ENCODE results near the gene ASTN2.
"Not testable (repeated sequence)": the region's sequence is repeated elsewhere in the genome, so short reads cannot be mapped to it uniquely, and the experiment has no call there.

The ASTN2 gene

DNA sequence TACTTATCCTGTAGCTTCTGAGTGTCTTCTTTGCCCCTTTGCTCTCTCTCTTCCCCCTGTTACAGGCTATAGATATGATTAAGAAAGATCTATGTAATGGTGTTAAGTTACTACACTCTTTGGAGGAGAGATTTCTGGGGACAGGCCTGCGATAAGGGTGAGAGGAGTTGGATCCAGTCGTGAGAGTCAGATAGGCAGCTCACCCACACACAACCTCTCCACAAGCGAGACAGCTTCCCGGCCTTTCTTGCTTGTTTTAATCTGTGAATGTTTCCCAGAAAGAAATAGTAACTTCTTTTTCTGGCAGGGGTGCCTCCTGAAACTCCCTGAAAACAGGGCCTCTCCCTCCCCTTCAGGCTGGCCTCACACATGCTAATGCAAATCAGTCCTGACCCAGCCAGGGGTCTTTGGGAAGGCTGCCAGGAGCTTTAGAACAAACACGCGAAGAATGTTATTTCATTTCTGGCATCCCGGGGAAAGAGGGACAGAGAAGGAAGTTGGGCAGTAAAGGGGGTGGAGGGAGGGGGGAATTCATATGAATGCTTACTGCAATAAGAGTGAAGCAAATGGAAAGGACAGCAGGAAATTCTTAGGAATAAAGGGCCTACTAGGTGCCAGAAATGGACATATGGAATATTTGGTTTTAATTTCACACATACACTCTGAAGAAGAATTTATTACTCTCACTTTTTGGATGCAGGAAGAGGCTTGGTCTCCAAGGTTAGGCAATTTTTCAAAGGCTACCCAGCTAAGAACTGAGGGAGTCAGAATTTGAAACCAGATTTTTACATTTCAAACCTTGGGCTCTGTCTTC lies 943.6 kb downstream of the ASTN2 start:
- no peak for DNase-seq

DNA sequence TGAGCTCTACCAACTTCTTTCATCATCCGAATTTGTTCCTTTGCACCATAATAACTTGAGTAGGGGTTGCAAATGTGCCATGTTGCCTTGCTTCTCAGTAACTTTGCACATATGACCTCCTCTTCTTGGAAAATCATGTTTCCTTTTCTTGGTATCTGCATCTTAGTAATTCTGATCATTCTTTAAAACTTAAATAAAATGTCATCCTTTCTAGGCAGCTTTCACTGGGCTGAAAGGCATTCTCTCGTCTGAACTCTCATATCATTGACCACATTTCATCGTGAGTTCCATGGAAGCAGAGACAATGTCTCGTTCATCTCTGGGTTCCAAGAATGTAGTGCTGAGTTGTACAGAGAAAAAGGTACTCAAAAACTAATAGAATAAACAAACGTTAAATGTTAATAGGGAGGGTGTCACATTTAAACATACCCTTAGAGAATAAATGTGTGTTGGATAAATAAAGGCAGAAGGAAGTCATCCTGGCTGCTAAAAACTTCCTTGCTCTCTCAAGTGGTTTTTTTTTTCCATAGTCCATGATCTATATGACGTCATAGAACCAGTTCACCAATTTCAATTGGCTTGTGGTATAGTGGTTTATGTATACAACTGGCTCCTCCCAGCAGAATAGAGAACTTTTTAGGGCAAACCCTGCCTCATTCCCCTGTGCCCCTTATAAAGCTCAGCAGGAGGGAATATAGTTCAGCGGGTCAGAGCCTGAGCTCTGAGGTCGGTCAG lies 945.9 kb downstream of the ASTN2 start:
- DNase-seq: no peak

DNA sequence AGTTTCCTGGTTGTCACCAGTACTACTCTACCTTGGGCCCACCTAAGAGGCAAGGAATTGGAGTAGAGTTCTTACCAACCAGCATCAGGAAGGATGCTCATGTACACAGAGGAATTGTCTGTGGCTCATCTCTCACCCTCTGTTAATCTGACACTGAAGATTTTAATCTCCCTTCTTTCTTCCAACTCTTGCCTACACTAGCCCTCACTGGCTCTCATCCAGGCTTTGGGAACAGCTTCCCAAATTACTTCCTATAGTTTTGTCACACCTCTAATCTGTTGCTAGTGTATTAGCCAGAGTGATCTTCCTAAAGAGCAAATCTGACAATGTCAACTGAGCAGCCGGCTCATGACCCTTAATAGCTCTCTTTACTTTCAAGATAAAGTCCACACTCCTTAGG lies 946.5 kb downstream of the ASTN2 start:
- no peak for DNase-seq

DNA sequence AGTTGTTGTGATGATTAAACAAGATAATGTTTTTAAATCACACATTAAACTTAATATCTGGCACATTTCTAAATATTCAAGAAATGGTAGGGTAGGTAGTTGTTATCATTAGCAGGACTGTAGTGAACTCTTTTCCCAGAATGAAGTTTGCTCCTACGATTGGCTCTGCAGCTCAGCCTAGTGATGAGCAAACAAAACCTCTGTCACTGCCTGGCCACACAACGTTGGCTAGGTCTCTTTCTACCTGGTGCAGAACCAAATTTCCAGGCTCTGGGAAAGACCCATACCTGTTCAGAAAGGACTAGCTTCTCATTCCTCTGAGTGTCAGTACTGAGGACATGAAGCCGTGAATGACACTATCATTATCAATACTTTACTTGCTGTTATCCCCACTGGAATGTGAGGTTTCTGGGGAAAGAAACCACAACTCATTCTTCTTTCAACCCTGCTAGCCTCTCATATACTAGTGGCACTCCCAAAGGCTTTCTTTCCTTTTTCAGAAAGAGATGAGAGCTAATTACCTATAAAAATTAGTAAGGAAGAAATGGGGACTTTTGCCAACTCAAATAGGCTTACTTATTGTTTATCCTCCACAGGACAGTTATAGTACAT lies 947.0 kb downstream of the ASTN2 start:
- no peak for DNase-seq

DNA sequence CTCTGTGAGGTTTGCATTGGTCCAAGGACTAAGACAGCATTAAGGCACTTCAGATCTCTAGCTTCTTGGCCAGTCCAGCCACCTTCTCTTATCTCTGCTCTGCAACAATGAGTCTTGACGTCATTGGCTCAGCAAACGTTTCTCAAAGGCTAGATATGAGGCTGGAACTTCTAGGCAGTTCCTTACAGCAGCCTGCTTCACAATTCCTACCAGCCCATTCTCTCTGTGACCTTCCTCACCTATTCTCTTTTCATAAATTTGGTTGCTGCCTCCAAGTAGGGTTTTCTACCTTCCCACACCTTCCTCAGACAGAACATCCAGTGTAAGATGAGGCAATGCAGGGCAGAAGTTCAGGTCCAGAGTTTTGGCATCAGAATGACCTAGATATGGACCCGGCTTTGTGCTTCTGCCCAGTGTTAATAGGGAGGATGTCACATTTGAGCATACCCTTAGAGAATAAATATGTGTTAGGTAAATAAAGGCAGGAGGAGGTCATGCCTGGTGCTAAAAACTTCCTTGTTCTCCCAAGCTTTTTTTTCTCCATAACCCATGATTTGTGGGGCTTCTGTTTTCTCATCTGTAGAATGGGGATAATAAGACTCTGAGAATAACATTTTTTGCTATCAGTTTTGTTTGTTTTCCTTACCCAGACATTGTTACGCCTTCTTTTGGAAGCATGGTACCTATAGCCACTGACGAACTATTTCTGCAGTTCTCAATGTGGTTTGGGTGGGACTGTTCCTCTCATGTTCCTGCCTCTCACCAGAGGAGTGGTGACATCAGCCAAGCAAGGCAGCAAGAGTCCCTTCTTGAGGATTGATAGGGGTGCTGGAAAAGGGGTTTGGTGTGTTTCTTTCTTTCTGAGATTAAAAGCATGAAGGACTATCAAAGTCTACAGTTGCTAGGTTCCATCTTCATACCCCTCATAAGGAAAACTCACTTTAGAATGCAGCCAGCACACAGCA lies 948.3 kb downstream of the ASTN2 start:
- DNase-seq: no peak

DNA sequence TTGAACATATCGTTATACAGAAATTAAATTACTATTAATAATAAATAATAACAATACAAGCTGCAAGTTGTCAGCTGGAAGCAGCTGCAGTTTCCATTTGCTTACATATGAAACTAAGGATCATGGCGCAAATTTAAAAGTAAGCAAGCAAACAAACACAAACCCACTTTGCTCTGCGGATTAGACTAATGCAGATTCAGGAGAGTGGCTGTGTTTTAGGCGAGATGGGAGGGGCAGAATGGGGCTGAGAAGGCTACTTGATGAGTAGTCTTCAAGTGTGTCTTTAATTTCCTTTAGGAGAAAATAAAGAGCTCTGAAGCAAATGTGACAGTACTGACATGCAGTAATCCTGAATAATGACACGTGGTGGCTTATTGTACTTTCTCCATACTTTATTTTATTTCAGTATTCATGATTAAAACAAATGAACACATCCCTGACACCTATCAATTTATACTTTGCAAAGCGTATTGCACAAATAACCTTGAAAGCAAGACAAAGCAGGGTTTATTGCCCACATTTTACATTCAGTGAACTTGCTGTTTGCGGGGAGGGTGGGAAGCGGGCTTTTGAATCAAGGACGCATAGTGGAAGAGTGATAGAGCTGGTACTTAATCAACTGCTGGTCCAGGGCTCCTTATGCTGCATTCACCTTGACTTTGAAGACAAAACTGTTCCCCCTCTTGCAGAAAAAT lies 949.1 kb downstream of the ASTN2 start:
- no peak for DNase-seq

DNA sequence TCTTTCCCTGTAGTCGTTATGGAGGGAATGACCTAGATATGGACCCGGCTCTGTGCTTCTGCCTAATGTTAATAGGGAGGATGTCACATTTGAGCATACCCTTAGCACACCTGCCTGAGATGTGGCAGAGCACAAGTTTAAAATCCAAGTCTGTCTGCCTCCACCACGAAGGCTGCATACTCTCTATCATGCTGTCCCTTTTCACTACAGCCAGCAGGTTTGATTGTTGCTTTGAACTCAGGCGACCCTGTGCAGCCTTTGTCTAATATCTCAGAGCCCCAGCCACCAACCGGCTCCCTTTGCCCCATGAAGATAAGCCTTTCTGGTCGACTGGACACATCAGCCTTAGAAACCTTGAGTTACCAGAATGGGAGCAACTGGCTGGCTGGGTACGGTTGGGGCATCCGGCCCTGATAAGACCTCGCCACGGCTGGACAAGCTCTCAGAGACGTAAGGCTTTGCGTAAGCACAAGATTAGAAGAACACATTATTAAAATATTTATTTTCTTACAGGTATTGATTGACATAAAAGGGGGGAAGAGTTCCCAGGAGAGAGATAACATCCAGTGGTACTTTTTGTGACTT lies 949.8 kb downstream of the ASTN2 start:
- no peak for DNase-seq

DNA sequence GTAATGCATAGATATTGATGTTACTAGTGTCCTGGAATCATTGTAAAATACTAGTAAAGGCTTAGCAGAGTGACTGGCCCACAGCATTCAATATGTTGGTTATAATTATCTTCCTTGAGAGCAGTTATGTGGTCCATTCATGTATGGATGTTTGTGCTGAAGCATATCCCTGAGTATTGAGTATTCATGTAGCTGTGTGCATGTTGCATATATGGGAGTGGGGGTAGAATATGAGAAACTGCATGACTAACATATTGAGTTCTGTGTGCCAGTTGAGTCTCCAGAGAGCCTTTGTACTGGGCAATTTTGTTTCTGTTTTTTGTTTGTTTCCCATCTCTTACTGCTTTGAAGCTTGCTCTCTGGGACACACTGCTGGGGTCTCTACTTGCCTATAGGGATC lies 950.4 kb downstream of the ASTN2 start:
- no peak for DNase-seq

DNA sequence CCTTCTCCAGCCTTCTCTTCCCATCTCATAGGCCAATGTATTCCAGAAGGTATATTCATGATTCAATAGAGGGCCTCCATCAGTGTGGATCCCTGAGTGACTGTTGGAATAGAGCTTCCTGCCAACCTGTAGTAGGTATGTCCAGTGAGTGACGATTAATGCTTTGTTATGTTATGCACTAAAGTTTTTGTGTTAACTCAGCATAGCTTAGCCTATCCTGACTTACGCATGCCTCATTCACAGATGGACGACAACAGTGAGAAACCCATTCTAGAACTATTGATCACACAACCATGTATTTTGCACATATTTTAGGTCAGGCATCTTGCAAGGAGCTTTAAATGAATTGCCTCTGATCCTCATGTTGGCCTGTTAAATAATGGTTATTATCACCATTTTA lies 953.2 kb downstream of the ASTN2 start:
- DNase-seq: no peak

DNA sequence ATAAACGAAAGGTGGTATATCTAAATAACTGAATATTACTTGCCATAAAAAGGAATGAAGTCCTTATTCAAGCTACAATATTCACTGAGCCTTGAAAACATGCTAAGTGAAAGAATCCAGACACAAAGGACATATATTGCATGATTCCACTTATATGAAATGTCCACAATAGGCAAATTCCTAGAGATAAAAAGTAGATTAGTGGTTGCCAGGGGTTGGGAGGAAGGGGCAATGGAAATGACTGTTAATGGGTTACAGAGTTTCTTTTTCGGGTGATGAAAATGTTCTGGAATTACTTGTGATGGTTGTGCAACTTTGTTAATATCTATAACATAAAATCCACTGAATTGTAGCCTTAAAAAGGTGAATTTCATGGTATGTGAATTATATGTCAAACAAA lies 954.8 kb downstream of the ASTN2 start:
- no peak for DNase-seq

DNA sequence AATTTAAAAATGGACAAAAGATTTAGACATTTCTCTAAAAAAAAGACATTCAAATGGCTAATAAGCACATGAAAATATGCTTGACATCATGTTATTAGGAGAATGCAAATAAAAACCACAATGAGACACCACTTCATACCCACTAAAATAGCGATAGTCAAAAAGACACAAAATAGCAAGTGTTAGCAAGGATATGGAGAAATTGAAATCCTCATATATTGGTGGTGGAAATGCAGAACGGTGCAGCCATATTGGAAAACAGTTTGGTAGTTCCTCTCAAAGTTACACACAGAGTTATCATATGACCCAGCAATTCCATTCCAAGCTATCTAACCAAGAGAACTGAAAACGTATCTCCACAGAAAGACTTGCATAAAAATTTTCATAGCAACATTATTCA lies 955.3 kb downstream of the ASTN2 start:
- no peak for DNase-seq

DNA sequence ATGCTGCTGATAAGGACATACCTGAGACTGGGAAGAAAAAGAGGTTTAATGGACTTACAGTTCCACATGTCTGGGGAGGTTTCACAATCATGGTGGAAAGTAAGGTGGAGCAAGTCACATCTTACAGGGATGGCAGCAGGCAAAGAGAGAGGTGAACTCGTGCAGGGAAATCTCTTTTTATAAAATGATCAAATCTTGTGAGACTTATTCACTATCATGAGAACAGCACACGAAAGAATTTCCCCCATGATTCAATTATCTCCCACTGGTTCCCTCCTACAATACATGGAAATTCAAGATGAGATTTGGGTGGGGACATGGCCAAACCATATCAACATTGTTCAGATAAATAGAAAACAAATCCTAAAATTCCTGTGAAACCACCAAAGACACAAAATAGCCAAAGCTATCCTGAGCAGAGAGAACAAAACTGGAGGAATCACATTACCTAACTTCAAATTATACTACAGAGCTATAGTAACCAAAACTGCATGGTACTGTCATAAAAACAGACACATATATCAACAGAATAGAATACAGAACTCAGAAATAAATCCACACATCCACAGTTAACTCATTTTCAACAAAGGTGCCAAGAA lies 958.3 kb downstream of the ASTN2 start:
- no peak for DNase-seq

DNA sequence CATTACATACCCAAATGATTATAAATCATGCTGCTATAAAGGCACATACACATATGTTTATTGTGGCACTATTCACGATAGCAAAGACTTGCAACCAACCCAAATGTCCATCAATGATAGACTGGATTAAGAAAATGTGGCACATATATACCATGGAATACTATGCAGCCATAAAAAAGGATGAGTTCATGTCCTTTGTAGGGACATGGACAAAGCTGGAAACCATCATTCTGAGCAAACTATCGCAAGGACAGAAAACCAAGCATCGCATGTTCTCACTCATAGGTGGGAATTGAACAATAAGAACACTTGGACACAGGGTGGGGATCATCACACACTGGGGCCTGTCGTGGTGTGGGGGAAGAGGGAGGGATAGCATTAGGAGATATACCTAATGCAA lies 960.3 kb downstream of the ASTN2 start:
- not testable (repeated sequence) for DNase-seq

DNA sequence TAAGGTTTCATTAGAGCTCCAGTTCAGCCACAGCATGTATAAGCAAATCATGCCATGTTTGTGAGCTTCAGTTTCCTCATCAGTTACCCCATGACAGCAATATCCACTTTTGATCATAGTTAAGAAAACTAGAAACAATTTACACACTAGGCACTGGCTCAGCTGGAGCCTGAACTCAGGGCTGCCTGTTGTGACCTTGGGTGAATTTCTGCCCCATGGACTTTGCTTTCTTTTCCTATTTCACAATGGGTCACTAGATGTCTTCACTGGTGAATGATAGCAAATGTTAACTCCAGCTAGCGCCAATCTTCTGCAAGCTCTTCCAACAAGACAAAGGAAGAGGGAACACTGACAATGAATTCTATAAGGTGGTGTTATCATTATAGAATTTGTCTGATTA lies 961.1 kb downstream of the ASTN2 start:
- DNase-seq: no peak

DNA sequence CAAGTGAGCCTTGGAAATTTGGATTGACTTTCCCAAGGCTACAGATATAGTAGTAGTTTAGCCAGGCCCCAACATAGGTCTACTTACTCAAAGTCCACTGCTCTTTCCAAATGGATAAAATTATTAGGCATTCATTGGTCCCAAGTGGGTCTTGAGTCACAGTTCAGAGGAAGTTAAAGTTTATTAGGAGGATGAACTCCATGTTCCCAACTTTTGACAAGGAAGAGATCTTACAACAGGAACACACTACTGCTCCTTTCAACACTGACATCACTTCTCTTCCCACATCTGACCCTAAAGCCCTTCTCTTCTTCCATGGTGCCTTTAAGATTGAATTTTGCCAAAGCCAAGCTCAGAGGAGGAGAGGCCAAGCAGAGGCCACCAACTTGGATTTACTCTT lies 962.2 kb downstream of the ASTN2 start:
- no peak for DNase-seq

DNA sequence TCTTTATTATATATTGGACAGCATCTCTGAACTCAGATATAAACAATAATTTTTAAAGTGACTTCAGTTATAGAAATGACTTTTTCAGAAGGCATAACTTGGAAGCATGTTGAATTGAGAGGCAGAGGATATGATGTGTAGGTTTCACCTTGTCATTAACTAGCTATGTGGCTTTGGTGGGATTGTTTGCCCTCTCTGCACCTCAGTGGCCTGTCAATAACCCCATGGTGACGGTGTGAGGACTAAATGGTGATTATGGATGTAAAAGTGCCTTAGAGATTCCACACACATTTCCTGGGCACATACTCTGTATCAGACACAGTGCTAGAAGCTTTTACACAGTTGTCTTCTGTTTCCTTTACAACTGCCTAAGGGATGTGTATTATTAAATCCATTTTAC lies 962.6 kb downstream of the ASTN2 start:
- DNase-seq: no peak

DNA sequence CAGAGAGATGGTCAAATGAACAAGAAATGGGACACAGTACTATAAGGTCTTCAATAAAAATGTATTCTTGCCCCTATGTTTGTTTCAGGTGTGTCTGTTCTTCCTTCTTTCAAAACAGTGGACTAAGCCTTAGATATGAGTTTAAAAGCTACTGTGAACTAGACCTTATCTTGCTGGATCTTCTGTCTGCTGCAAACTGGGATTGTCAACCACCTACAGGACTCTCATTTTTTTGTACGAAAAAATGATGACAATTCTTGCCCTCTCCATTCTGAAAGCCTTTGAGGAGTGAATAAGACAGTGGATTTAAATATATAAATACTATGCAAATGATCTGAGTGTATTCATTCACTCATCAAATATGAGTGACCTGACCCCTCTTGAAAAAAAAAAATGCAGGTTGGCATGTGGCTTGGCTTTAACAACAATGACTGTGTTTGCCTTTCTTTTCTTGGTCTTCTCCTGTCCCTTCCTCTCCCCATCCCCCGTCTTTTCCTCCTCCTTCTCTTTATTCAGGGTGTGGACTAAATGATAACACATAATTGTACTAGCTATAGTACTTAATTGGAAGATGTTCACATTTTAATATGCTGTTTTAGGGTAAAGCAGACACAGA lies 963.2 kb downstream of the ASTN2 start:
- no peak for DNase-seq

DNA sequence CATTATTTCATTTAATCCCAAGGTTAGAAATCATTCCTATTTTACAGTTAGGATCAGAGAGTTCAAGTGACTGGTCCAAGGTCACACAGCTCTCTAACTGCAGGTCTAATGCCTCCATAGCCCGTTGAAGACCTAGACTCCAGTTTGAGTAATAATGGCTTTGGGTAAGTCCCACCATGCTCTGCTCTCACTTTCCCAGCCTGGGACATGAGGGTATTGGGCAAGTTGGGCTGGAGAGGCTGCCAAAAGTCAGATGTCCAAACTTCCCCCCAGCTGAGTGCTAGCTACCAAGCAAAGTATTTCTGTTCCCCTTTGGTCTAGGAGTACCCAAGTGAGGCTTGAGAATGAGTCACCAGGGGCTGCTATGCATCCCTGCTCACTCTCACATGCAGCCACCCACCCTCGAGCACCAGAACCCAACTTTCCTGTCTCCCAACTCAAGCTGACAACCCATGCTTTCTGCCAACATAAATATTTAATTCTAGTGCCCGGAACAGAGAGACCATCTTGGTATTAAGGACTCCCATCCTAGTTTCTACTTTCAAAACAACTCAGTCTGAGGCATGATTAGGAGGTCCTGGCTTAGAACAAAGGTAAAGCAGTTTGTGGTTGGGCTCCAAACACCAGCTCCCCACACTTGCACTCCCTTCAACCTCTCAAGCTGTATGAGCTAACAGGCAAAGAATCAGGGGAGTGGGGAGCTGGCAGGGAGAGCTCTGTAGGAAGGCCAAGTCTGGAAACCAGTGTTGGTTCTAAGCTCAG lies 964.3 kb downstream of the ASTN2 start:
- no peak for DNase-seq

DNA sequence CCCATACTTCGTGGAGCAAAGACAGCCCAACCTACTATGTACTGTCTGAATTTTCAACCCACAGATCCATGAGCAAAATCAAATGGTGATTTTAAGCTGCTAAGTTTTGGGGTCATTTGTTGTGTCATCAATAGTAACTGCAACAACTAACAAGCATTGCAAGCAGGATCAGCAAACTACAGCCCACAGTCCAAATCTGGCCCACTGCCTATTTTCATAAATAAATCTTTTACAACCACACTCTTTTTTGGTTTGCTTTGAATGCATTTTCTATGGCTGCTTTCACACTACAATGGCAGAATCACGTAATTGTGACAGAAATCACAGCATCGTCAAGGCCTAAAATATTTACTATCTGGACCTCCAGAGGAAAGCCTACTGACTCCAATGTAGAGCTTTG lies 964.9 kb downstream of the ASTN2 start:
- no peak for DNase-seq

DNA sequence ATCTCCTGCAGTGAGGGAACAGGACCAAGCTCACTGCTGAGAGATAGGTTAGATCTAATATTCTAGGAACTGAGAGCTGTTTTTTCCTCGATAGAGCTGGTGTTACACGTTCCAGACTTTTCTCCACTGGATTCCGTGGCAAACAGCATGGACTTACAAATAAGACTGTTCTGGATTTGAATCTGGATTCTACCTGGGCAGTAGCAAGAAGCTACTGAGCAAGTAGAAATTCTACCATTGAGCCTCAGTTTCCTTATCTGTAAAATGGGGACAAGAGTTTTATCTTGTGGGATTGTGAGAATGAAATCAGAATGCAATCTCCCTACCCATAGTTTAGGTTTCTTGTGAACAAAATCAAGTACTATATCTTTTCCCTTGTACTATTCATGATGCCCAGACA lies 966.4 kb downstream of the ASTN2 start:
- DNase-seq: no peak

Measured in T-helper 2 cell (primary cell).